IMR-90 (cell line): Measurements from ENCODE around the gene GKN1.

Experiments used
- POLR2A ChIP-seq: IDR thresholded peaks from 2 replicates; pipeline ENCODE4 v1.6.1; 2012; ENCODE audit warnings: mild to moderate bottlenecking, low read depth, low read length
- TF ChIP-seq, protein P1 (sequence below): conservative IDR thresholded peaks from 2 replicates; pipeline ENCODE4 v1.5.1; 2012; ENCODE audit warnings: mild to moderate bottlenecking, low read depth, low read length, improper control_type of control experiment

DNA sequence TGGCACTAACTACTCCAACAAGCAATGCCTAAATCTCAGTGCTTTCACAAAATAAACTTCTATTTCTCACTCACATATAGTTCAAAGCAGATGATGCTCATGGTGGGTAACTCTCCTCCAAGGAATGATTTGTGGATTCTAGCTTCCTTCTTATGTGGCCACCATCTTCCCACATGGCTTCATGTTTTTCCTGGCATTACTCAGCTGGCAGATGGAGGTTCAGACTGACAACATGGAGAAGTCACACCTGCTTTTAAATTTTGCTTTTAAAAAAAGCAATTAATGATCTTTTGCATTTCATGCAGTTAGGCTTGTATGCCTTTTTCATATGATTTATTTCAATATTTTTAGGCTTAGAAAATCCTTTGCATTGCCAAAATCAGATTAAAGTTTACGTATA, 15.4 kb upstream of the GKN1 start:
- TF ChIP-seq POLR2A: no peak
- TF ChIP-seq, protein P1, sequence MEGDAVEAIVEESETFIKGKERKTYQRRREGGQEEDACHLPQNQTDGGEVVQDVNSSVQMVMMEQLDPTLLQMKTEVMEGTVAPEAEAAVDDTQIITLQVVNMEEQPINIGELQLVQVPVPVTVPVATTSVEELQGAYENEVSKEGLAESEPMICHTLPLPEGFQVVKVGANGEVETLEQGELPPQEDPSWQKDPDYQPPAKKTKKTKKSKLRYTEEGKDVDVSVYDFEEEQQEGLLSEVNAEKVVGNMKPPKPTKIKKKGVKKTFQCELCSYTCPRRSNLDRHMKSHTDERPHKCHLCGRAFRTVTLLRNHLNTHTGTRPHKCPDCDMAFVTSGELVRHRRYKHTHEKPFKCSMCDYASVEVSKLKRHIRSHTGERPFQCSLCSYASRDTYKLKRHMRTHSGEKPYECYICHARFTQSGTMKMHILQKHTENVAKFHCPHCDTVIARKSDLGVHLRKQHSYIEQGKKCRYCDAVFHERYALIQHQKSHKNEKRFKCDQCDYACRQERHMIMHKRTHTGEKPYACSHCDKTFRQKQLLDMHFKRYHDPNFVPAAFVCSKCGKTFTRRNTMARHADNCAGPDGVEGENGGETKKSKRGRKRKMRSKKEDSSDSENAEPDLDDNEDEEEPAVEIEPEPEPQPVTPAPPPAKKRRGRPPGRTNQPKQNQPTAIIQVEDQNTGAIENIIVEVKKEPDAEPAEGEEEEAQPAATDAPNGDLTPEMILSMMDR: no peak
